Fibroblast of peridontal ligament (primary cell): ENCODE measurements around the gene DOCK2.
"Not testable (repeated sequence)": the region's sequence is repeated elsewhere in the genome, so short reads cannot be mapped to it uniquely, and the experiment has no call there.

Experiments used
- DNase-seq: peaks from one replicate; pipeline ENCODE4 v3.0.0-alpha.2; 2010; ENCODE audit errors: extremely low read depth

The DOCK2 gene

GRCh38 chr5:169637549-169638121 lies 560 bp downstream of the DOCK2 start:
- no peak for DNase-seq

- peak; percentile 49 for DNase-seq
Observed at GRCh38 chr5:169641253-169641652, 4.2 kb downstream of the DOCK2 start.

GRCh38 chr5:169646856-169647255 lies 9.8 kb downstream of the DOCK2 start:
- DNase-seq, result no peak

- no peak for DNase-seq
Observed at GRCh38 chr5:169647566-169647965, 10.5 kb downstream of the DOCK2 start.

DNA sequence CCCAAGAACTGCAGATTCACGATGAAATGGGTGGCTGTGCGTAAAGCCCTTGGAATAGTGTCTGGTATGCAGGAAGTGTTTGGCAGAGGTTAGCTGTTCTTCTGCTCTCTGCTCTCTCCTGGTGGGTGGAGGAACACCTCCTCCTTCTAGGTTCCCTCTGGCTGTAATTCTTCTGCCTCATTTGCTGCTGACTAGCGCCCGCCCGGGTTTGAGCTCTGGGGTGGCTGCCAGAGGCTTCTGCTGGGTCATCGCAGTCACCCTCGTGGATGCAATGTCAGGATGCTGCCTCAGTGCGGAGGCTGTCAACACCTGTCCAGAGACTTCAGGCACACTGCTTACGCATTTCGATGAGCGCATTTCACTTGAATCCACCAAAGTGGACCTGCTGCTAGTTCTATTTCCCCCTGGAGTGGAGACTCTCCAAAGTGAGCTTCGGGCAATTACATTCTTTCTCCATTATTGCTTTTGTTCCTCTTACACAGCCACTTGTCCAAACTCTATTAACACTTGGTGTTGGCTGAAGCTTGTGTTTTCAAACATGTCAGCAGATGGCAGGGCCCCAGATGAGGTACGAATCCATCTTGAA lies 11.7 kb downstream of the DOCK2 start:
- no peak for DNase-seq

DNA sequence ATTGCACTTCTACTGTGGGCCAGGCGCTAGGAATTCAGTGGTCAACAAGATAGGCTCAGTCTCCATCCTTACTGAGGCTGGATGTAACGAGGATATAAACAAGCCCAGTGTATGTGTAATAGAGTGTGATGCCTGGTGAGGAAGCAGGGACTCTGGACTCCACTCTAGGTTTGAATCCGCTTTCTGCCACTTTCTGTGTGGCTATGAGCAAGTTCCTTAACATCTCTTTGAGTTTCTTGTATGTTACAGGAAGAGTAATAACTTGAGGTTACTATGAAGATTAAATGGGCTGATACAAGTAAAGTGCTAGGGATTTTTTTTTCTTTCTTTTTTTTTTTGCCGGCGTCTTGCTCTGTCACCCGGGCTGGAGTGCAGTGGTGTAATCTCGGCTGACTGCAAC lies 12.4 kb downstream of the DOCK2 start:
- DNase-seq, result no peak

DNA sequence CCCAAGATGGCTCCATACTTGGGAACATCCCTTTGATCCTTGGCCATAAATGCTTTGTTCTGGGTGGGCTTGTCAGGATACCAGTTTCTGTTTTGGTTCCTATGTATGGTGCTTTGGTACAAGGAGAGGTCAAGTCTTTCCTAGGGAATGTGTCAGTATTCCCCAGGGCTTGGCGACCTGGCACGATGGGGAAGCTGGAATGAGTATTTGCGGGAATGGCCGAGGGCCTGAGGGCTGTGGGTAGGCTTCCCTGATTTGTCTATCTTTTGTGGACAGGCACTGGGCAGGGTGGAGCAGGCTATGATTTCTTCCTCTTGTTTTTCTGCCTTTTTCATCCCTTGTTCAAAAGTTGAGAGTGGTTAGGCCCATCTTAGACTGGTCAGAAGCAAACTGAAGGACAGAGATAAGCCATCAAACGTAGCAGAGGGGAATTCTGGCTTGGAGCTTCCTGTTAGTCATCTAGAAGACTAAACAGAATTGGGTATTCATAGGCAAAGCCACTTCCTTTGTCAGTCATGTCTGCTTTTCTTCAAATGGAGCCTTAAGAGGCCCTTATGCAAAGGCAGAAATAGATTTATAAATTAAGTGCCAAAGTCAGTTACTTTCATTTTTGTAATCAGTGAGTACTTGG lies 13.7 kb downstream of the DOCK2 start:
- peak; percentile 33 for DNase-seq

- no peak for DNase-seq
Observed at GRCh38 chr5:169651526-169651925, 14.5 kb downstream of the DOCK2 start.

DNA sequence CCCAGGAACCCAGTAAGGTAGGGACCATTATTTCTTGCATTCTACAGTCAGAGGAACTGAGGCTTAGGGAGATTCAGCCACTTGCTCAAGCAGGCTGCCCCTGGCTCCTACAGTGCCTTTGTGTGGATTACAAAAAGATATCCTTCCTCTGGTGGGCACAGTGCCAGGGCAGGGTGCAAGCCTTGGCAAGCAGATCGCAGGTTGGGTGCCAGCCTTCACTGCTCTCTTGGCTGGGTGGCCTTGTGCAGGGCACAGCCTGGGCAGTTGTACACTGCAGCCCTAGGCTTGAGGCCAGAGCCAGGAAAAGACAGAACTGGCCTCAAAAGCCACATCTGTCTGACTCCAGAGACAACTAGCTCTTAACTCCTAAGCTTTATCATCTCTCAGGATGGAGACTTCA lies 15.0 kb downstream of the DOCK2 start:
- no peak for DNase-seq

DNA sequence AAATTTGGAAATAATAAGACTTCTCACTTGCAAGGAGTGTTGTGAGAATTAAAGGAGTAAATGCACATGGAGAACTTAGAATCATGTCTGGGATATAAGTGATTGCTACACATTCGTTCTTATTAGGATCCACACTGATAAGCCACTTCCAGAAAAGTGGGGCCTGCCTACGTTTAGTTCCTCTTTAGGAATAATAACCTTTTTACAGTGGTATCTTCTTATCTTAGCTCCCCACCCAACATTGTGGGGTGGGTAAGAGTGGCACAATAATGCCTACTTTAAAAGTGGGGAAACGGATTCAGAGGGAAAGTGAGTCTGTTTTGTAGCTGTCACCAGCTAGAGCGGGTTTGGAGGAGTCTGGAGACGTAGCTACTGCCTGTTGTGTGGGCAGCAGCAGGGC lies 16.0 kb downstream of the DOCK2 start:
- DNase-seq, result no peak

GRCh38 chr5:169655353-169655752 lies 18.3 kb downstream of the DOCK2 start:
- DNase-seq, result no peak

DNA sequence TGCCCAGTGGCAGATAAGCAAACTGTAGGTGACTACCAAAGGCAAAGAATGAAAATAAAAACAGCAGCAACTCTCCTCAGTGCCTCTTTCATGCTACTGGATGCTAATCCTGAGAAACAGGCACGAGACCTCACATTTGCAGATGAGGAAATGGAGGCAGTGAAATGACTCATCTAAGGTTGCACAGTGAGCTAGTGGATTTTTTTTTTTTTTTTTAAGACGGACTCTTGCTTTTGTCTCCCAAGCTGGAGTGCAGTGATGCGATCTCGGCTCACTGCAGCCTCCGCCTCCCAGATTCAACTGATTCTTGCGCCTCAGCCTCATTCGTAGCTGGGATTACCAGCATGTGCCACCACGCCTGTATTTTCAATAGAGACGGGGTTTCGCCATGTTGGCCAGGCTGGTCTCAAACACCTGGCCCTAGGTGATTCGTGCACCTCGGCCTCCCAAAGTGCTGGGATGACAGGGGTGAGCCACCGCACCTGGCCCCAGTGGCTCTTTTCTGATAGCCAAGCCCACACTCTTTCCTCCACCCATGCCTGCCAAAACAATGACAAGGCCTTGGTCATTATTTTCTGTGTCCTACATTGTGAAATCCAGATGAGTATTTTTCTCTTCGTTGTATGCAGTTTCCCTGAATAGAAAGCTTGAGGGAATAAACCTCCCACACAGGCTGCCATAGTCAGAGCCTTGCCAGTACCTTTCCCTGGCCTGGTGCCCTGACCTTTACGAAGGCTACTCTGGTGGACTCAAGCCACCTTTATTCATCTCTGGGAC lies 19.2 kb downstream of the DOCK2 start:
- no peak for DNase-seq

- no peak for DNase-seq
Observed at GRCh38 chr5:169657127-169657526, 20.1 kb downstream of the DOCK2 start.

DNA sequence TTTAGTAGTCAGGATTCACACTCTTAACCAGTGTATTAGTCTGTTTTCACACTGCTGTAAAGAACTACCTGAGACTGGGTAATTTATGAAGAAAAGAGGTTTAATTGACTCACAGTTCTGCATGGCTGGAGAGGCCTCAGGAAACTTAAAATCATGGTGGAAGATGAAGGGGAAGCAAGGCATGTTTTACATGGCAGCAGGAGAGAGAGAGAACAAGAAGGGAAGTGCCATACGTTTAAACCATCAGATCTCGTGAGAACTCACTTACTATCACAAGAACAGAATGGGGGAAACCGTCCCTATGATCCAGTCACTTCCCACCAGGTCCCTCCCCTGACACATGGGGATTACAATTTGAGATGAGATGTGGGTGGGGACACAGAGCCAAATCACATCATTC lies 25.4 kb downstream of the DOCK2 start:
- not testable (repeated sequence) for DNase-seq

- no peak for DNase-seq
Observed at GRCh38 chr5:169663537-169663936, 26.5 kb downstream of the DOCK2 start.

DNA sequence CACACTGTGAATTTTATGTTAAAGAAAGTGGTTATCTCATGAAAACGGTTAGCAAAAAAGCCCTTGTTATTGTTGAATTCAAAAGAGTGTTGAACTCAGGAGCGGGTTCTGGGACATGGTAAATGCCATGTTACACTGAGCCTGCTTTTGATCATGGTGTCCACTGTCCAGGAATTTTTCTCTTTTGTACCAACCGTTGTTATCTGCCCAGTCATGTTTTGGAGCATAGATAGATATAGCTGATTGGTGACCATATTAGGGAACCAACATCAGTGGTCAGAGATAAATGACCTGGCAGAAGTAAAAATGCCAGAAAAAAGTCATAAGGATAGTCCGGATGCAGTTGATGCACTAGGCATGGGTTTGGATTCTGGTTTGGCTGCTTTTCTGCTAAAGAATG lies 29.3 kb downstream of the DOCK2 start:
- DNase-seq, result no peak

- peak; percentile 5 for DNase-seq
Observed at GRCh38 chr5:169667896-169668674, 31.0 kb downstream of the DOCK2 start.

- peak; percentile 7 for DNase-seq
Observed at GRCh38 chr5:169668732-169669131, 31.7 kb downstream of the DOCK2 start.

DNA sequence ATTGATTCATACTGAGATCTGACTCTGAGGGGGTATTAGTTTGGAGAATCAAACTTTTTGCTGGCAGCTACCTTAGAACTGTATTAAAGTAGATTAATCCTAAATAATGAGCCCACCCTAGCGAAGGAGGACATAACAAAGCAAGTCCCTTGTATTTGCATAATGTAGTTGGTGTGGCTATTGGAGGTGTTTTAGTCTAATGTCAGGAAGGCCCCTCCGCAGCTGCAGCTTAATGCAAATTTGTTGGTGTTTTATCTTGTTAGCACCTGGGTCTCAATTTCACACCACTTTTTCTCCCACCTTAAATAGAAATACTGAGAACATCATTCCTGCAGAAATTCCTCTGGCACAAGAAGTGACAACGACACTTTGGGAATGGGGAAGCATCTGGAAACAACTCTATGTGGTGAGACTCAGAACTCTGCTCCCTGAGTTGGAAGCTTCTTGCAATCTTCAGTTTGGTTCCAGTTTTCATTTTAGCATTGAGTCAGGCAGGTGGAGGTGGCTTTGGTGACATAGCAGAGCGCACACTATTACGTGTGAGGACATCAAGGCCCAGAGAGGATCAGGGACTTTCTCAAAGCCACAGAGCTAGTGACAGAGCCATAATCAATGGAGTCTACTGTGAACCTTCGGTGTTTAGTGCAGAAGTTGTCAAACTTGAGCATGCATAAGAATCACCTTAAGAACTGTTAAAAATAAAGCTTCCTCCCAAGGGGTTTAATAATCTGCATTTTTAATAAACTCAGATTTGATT lies 33.9 kb downstream of the DOCK2 start:
- DNase-seq, result no peak

DNA sequence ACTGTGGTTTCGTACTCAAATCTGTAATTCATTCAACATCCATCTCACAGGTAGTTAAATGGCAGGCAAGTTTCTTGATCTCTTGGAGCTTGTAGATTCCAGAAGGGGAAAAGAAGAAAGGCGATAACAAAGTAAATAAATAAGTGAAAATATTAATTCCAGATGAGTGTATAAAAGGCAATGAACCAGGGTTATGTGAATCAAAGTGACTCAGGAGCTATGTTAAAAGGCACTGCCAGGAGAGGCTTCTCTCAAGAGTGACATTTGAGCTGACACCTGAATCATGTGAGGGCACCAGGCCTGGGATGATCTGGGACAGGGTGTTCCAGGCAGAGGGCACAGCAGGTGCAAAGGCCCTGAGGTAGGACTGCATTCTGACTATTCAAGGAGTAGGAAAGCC lies 45.0 kb downstream of the DOCK2 start:
- DNase-seq, result no peak

DNA sequence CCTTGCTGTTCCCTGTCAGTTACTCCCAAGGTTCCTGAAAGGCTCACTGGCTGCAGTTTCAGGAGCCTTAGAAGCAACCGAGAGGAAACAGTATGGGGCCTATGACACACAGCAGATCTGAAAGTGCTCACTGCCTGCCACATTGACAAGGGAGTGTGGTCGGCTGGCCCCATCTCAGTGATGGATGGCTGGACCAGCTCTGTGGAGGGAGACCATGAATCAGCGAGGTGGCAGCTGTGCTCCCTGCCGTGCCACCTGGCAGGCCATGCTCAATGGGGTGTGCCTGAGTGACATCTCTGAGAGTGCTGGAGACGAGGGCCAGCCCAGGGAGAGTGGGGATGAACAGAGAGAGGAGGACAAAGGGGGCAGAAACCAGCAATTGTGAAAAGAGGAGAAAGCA lies 49.1 kb downstream of the DOCK2 start:
- DNase-seq, result no peak
